Caco-2 (cell line): ENCODE data around the gene PTPDC1. TPM values are rescaled to one million over a fixed set of nuclear protein-coding genes. Genes with fewer than 3 reads are reported as not detected.
"Not testable (repeated sequence)": the region's sequence is repeated elsewhere in the genome, so short reads cannot be mapped to it uniquely, and the experiment has no call there.

Experiments
- BruUV-seq: library from RNA; stranded (reverse); fragments of 400-500 nt; replicated peaks from 2 replicates; lab custom pipeline; 2021; lab: Mats Ljungman, UMichigan
- CTCF ChIA-PET: fragments of 300-600 bp; sonication (Branson Sonifier 250); formaldehyde crosslinking; loops from one replicate; lab custom pipeline; 2022; ENCODE audit warnings: antibody characterized with exemption; lab: Charles Lee
- POLR2A ChIA-PET: fragments of 300-600 bp; sonication (Branson Sonifier 250); formaldehyde crosslinking; loops from one replicate; lab custom pipeline; 2022; ENCODE audit warnings: antibody characterized with exemption; lab: Charles Lee
- DNase-seq, 2 experiments: peaks; one replicate each; pipeline versions ENCODE4 v3.0.0 to v3.0.0-alpha.2; 2020 to 2022
- H3K27me3 ChIP-seq: replicated peaks from 2 replicates; pipeline ENCODE4 v1.6.0; 2011; ENCODE audit warnings: low read length; ENCODE audit not compliant: control insufficient read depth, insufficient read depth
- H3K36me3 ChIP-seq: 2 replicates; pipeline ENCODE4 v1.5.1; 2011; ENCODE audit warnings: low read length; ENCODE audit not compliant: control insufficient read depth, insufficient read depth
- H3K4me1 ChIP-seq: fragments of 250-450 bp; sonication (Bioruptor Pico); 2 replicates; pipeline ENCODE4 v1.5.1; 2020; ENCODE audit warnings: mild to moderate bottlenecking
- H3K4me3 ChIP-seq: 2 replicates; pipeline ENCODE4 v1.5.1; 2011; ENCODE audit warnings: low read depth, mild to moderate bottlenecking, control low read depth, low read length
- H3K9me3 ChIP-seq: fragments of 250-450 bp; sonication (Bioruptor Pico); 2 replicates; pipeline ENCODE4 v1.5.1; 2020; ENCODE audit warnings: mild to moderate bottlenecking, moderate library complexity
- H3K27ac Mint-ChIP-seq: one replicate; pipeline ENCODE4 v1.8.0; 2022; ENCODE audit warnings: mixed read lengths; ENCODE audit not compliant: unreplicated experiment
- H3K27me3 Mint-ChIP-seq: one replicate; pipeline ENCODE4 v1.8.0; 2022; ENCODE audit warnings: mixed read lengths; ENCODE audit not compliant: insufficient read depth, unreplicated experiment
- H3K36me3 Mint-ChIP-seq: one replicate; pipeline ENCODE4 v1.8.0; 2022; ENCODE audit warnings: mild to moderate bottlenecking, mixed read lengths; ENCODE audit not compliant: insufficient read depth, unreplicated experiment
- H3K4me1 Mint-ChIP-seq: one replicate; pipeline ENCODE4 v1.8.0; 2022; ENCODE audit warnings: low read depth, mixed read lengths; ENCODE audit not compliant: unreplicated experiment
- H3K4me3 Mint-ChIP-seq: one replicate; pipeline ENCODE4 v1.8.0; 2022; ENCODE audit warnings: mild to moderate bottlenecking, moderate library complexity, mixed read lengths; ENCODE audit not compliant: unreplicated experiment
- H3K9me3 Mint-ChIP-seq: one replicate; pipeline ENCODE4 v1.8.0; 2022; ENCODE audit warnings: mixed read lengths; ENCODE audit not compliant: unreplicated experiment
- intact Hi-C: fragments of 100-400 bp; cut with micrococcal nuclease; formaldehyde crosslinking; loops from one replicate; pipeline ENCODE4 v1.10.0; 2022; ENCODE audit not compliant: unreplicated experiment
- total RNA-seq: library from RNA; stranded (reverse); gene quantifications from 2 replicates; pipeline ENCODE4 v1.2.3, GENCODE V29; 2022
- TF ChIP-seq, protein P1 (sequence below), 2 experiments: fragments of 200-600 bp in 1 of 2; IDR thresholded peaks; 1 replicate in 1 of 2; 2 replicates in 1 of 2; pipeline versions ENCODE4 v1.5.1 to v1.8.0; 2011 to 2022; ENCODE audit warnings: antibody characterized with exemption in 1 of 2, control low read depth in 1 of 2, inconsistent platforms in 1 of 2, low read depth in 1 of 2, low read length in 1 of 2, mild to moderate bottlenecking in 1 of 2, moderate library complexity in 1 of 2; ENCODE audit not compliant: insufficient read depth in 1 of 2, severe bottlenecking in 1 of 2, unreplicated experiment in 1 of 2

The PTPDC1 gene
- total RNA-seq, 1 experiment from 2014 or later, result 5.9 TPM

- intact Hi-C loops, result no loop called here
- Histone ChIP-seq H3K36me3 (no peaks in the 10 kb centered on the region), H3K4me1 (no peaks in the 10 kb centered on the region), H3K4me3 (no peak overlapping the region), H3K9me3 (no peaks in the 10 kb centered on the region), H3K27me3 (no peaks in the 10 kb centered on the region)
- no peak overlapping the region for H3K4me3 Mint-ChIP-seq
- ChIA-PET POLR2A (no interaction called here), CTCF (no interaction called here)
- no peak for DNase-seq
- H3K4me1 Mint-ChIP-seq, result no peaks in the 10 kb centered on the region
- no TSS peak for BruUV-seq
- TF ChIP-seq, protein P1, sequence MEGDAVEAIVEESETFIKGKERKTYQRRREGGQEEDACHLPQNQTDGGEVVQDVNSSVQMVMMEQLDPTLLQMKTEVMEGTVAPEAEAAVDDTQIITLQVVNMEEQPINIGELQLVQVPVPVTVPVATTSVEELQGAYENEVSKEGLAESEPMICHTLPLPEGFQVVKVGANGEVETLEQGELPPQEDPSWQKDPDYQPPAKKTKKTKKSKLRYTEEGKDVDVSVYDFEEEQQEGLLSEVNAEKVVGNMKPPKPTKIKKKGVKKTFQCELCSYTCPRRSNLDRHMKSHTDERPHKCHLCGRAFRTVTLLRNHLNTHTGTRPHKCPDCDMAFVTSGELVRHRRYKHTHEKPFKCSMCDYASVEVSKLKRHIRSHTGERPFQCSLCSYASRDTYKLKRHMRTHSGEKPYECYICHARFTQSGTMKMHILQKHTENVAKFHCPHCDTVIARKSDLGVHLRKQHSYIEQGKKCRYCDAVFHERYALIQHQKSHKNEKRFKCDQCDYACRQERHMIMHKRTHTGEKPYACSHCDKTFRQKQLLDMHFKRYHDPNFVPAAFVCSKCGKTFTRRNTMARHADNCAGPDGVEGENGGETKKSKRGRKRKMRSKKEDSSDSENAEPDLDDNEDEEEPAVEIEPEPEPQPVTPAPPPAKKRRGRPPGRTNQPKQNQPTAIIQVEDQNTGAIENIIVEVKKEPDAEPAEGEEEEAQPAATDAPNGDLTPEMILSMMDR (IDR thresholded peaks at IDR 0.05; ENCODE audit: insufficient read depth in 1 of 2, low read depth in 1 of 2, low read length in 1 of 2, severe bottlenecking in 1 of 2, unreplicated experiment in 1 of 2), result no peak
- no peaks in the 10 kb centered on the region for H3K9me3 Mint-ChIP-seq
- no peak overlapping the region for H3K27ac Mint-ChIP-seq
- H3K36me3 Mint-ChIP-seq, result no peaks in the 10 kb centered on the region
- H3K27me3 Mint-ChIP-seq, result no peaks in the 10 kb centered on the region
Observed at GRCh38 chr9:94111446-94111845, 27.2 kb downstream of the PTPDC1 start.

GRCh38 chr9:94112716-94113465 is 28.6 kb downstream of the PTPDC1 start:
- Mint-ChIP-seq H3K36me3 (no peaks in the 10 kb centered on the region), H3K27me3 (no peaks in the 10 kb centered on the region), H3K27ac (no peak overlapping the region), H3K9me3 (no peaks in the 10 kb centered on the region), H3K4me3 (no peak overlapping the region), H3K4me1 (no peaks in the 10 kb centered on the region)
- TF ChIP-seq, protein P1 (IDR thresholded peaks at IDR 0.05; ENCODE audit: insufficient read depth in 1 of 2, low read depth in 1 of 2, low read length in 1 of 2, severe bottlenecking in 1 of 2, unreplicated experiment in 1 of 2), result no peak
- H3K9me3 ChIP-seq, result no peaks in the 10 kb centered on the region
- H3K4me3 ChIP-seq, result no peak overlapping the region
- no peak for DNase-seq
- intact Hi-C loops, result no loop called here
- ChIA-PET CTCF (no interaction called here), POLR2A (no interaction called here)
- no peaks in the 10 kb centered on the region for H3K36me3 ChIP-seq
- no peaks in the 10 kb centered on the region for H3K4me1 ChIP-seq
- H3K27me3 ChIP-seq, result no peaks in the 10 kb centered on the region
- BruUV-seq, result no TSS peak

DNA sequence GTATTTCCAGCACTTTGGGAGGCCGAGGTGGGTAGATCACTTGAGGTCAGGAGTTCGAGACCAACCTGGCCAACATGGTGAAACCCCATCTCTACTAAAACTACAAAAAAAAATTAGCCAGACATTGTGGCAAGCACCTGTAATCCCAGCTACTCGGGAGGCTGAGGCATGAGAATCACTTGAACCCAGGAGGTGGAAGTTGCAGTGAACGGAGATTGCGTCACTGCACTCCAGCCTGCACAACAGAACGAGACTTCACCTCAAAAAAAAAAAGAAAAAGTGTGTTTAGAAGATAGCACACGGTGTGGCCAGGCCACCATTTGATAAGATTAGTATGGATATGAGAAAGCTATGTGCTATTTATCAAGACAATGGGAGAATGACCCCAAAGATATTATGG is 35.8 kb downstream of the PTPDC1 start:
- H3K4me3 Mint-ChIP-seq, H3K9me3 Mint-ChIP-seq, CTCF ChIA-PET, H3K4me3 ChIP-seq, intact Hi-C loops, DNase-seq, POLR2A ChIA-PET, H3K27me3 Mint-ChIP-seq, BruUV-seq, H3K27me3 ChIP-seq, H3K27ac Mint-ChIP-seq, H3K9me3 ChIP-seq, H3K36me3 ChIP-seq, H3K4me1 ChIP-seq, H3K4me1 Mint-ChIP-seq, H3K36me3 Mint-ChIP-seq: not testable (repeated sequence)
